VCaP (cell line): ENCODE measurements around the gene CREM.

Experiments used
- H3K27ac ChIP-seq: fragments of 450-650 bp; 2 replicates; pipeline ENCODE4 v1.5.1; 2017
- CTCF ChIP-seq: fragments of 450-650 bp; conservative IDR thresholded peaks from 2 replicates; pipeline ENCODE4 v1.5.1; 2017; ENCODE audit warnings: mild to moderate bottlenecking, moderate library complexity

The CREM gene

GRCh38 chr10:35178331-35178730, 51.7 kb downstream of the CREM start:
- no peak for TF ChIP-seq CTCF
- no peak overlapping the region for H3K27ac ChIP-seq

GRCh38 chr10:35182631-35183510, 56.2 kb downstream of the CREM start:
- TF ChIP-seq CTCF: no peak
- no peak overlapping the region for H3K27ac ChIP-seq

GRCh38 chr10:35184527-35185171, 58.0 kb downstream of the CREM start:
- TF ChIP-seq CTCF: no peak
- H3K27ac ChIP-seq: no peak overlapping the region

- no peak for TF ChIP-seq CTCF
- H3K27ac ChIP-seq: no peak overlapping the region
Measured at GRCh38 chr10:35185260-35186034, 58.8 kb downstream of the CREM start.

- no peak overlapping the region for H3K27ac ChIP-seq
- no peak for TF ChIP-seq CTCF
Measured at GRCh38 chr10:35188954-35189353, 62.3 kb downstream of the CREM start.

- no peak overlapping the region for H3K27ac ChIP-seq
- no peak for TF ChIP-seq CTCF
Measured at GRCh38 chr10:35191523-35191922, 64.9 kb downstream of the CREM start.

- no peak overlapping the region for H3K27ac ChIP-seq
- no peak for TF ChIP-seq CTCF
Measured at GRCh38 chr10:35192645-35193249, 66.1 kb downstream of the CREM start.
